ENCODE data around the gene ADAMTS14.

Gene ADAMTS14

DNA sequence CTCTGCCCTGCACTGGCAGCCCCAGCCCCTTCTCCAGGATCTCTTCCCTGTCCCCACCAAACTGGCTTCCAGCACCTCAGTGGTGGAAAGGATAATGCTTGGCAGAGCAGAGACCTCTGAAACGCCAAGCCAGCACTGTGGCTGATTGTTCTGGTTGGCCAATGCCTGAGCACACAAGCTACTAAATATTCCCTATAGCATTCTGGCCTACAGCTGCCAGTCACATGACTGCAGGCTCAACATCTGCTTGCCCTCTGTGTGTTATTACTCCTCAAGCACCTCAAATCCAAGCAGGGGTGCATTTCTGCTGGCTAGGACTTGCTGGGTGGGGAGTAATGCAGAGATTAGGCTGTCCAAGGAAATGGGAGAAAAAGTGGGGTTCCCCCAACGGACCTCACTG is 106.8 kb downstream of the ADAMTS14 start:
- Histone ChIP-seq H3K27me3 (replicated peaks; ENCODE audit: control insufficient read depth, insufficient read depth, low read length) (peaks cover 26% of the 10 kb centered on the region), H3K9me3 (ENCODE audit: control insufficient read depth, low read length) (no peaks in the 10 kb centered on the region), H3K4me1 (ENCODE audit: control insufficient read depth, insufficient read depth, low read length) (peaks cover 24% of the 10 kb centered on the region), H3K36me3 (ENCODE audit: control insufficient read depth, insufficient read depth, low read length, severe bottlenecking) (no peaks in the 10 kb centered on the region), H3K9ac (ENCODE audit: low read length) (no peak overlapping the region), H3K4me3 (ENCODE audit: low read length) (no peak overlapping the region)
- DNase-seq (ENCODE audit: low read depth) = no peak

DNA sequence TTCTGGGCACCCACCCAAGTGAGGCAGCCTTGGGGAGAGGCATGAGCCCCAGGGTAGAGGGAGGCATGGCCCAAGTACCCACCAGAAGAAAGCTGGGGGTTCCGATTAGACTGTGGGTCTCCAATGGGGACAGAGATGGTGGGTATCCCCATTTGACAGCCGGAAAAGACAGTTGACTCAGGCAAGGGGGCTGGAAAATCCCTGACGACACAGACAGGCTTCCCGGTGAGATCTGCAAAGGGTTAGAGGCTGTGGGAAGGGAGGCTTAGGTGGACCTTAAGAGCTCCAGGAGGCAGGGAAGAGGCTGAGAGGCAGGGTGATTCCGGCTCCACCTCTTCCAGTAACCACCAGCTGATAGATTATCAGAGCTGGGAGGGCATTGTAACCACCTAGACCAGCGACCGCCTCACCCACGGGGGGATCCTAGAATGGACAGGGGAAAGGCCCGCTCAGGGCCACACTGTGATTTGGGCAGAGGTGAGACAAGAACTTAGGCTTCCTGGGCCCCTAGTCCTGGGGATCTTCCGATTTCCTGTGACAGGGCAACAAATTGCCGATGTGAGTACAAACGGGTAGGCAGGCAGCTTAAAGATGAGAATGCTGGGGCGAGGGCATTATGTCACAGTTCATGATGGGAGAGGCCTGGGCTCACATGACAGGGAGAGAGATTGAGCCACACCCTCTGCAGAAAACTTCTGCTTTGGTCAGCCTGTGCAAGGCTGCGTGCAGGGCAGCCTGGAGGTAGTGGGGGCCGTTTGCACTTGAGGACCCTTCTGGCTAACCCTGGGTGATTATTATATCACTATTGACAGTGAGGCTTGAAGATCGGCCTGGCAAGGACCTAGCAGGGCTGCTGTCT is 107.4 kb downstream of the ADAMTS14 start:
- Histone ChIP-seq H3K36me3 (ENCODE audit: control insufficient read depth, insufficient read depth, low read length, severe bottlenecking) (no peaks in the 10 kb centered on the region), H3K4me3 (ENCODE audit: low read length) (no peak overlapping the region), H3K27me3 (replicated peaks; ENCODE audit: control insufficient read depth, insufficient read depth, low read length) (peaks cover 21% of the 10 kb centered on the region), H3K4me1 (ENCODE audit: control insufficient read depth, insufficient read depth, low read length) (peaks cover 24% of the 10 kb centered on the region), H3K9ac (ENCODE audit: low read length) (peak overlapping the region; percentile 21), H3K9me3 (ENCODE audit: control insufficient read depth, low read length) (no peaks in the 10 kb centered on the region)
- DNase-seq (ENCODE audit: low read depth) = no peak

DNA sequence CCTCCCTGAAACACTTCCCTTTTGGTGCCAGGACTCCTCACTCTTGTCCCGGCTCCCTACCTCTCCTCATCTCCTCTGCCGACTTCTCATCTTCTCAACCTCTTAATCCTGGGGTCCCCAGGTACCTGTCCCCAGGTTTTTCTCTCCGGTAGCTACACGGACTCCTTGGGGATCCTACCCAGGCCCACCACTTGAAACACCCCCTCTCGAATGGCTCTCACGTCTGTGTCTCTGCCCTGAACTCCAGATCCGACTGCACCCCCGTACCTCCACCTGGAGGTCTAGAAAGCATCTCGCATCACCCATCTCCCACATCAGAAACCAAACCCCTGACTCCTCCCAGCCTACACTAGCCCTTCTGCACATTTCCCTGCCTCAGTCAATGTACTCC is 108.1 kb downstream of the ADAMTS14 start:
- H3K4me3 ChIP-seq (ENCODE audit: low read length) = no peak overlapping the region
- DNase-seq (ENCODE audit: low read depth) = no peak
- H3K9me3 ChIP-seq (ENCODE audit: control insufficient read depth, low read length) = no peaks in the 10 kb centered on the region
- H3K36me3 ChIP-seq (ENCODE audit: control insufficient read depth, insufficient read depth, low read length, severe bottlenecking) = no peaks in the 10 kb centered on the region
- peaks cover 15% of the 10 kb centered on the region for H3K27me3 ChIP-seq (replicated peaks; ENCODE audit: control insufficient read depth, insufficient read depth, low read length)
- no peak overlapping the region for H3K9ac ChIP-seq (ENCODE audit: low read length)
- peaks cover 24% of the 10 kb centered on the region for H3K4me1 ChIP-seq (ENCODE audit: control insufficient read depth, insufficient read depth, low read length)

DNA sequence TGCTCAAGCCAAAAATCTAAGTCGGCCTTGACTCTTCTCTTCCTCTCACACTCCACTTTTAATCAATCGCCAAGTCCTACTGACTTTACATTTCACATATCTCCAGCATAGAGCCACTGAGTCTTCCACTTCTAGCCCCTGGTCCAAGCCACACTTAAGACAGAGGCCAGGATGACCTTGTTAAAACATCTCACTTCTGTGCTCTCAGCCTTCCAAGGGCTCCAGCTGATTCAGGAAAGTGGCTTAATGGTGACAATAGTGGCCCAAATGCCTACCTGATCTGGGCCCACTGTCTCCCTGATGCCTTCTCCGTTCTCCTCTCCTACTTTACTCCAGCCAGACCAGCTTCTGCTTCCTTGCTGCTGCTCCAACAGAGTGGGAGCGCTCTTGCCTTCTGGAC is 108.5 kb downstream of the ADAMTS14 start:
- DNase-seq (ENCODE audit: low read depth) = no peak
- H3K27me3 ChIP-seq (replicated peaks; ENCODE audit: control insufficient read depth, insufficient read depth, low read length) = peaks cover 15% of the 10 kb centered on the region
- no peaks in the 10 kb centered on the region for H3K9me3 ChIP-seq (ENCODE audit: control insufficient read depth, low read length)
- H3K4me3 ChIP-seq (ENCODE audit: low read length) = no peak overlapping the region
- H3K4me1 ChIP-seq (ENCODE audit: control insufficient read depth, insufficient read depth, low read length) = peaks cover 24% of the 10 kb centered on the region
- H3K9ac ChIP-seq (ENCODE audit: low read length) = no peak overlapping the region
- no peaks in the 10 kb centered on the region for H3K36me3 ChIP-seq (ENCODE audit: control insufficient read depth, insufficient read depth, low read length, severe bottlenecking)

- Histone ChIP-seq H3K27me3 (replicated peaks; ENCODE audit: control insufficient read depth, insufficient read depth, low read length) (peaks cover 15% of the 10 kb centered on the region), H3K4me1 (ENCODE audit: control insufficient read depth, insufficient read depth, low read length) (peaks cover 24% of the 10 kb centered on the region)
- DNase-seq (ENCODE audit: low read depth) = no peak
These were observed 109.2 kb downstream of the ADAMTS14 start for GRCh38 chr10:70781461-70782051.

DNA sequence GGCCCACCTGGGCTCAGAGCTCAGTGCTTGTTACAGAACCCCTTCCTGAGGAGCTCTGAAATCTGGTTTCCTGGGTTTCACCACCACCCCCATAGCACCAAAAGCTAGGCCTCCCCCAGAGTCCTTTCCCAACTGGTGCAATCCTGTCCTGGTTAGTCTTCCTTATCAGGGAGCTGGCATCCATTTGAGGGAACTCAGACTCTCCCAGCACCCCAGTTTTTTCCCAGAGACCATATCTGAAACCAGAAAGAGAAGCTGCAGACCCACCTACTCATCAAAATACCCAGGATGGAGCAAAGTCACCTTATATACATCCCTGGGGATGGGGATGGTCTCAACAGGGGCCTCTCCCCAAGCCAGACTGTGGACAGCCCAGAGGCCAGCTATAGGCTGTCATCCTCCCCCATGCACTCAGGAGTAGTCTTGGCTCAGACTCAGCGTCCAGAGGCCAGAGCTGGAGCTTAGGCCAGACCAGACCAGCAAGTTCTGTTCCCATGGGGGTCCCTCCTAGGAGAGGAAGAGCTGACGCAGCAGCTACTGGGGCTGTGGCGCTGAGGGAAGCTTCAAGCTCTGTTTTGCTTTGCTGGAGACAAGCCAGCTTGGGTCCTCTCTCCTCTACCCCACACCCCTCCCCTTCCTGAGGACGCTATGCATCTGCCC is 109.9 kb downstream of the ADAMTS14 start:
- Histone ChIP-seq H3K4me3 (ENCODE audit: low read length) (no peak overlapping the region), H3K27me3 (replicated peaks; ENCODE audit: control insufficient read depth, insufficient read depth, low read length) (peaks cover 15% of the 10 kb centered on the region), H3K9me3 (ENCODE audit: control insufficient read depth, low read length) (no peaks in the 10 kb centered on the region), H3K9ac (ENCODE audit: low read length) (no peak overlapping the region), H3K36me3 (ENCODE audit: control insufficient read depth, insufficient read depth, low read length, severe bottlenecking) (no peaks in the 10 kb centered on the region), H3K4me1 (ENCODE audit: control insufficient read depth, insufficient read depth, low read length) (peaks cover 24% of the 10 kb centered on the region)
- DNase-seq (ENCODE audit: low read depth) = no peak

More at GRCh38 chr10:70781461-70782051, 109.2 kb downstream of the ADAMTS14 start:
- Histone ChIP-seq H3K4me3 (ENCODE audit: low read length) (no peak overlapping the region), H3K9ac (ENCODE audit: low read length) (no peak overlapping the region), H3K36me3 (ENCODE audit: control insufficient read depth, insufficient read depth, low read length, severe bottlenecking) (no peaks in the 10 kb centered on the region), H3K9me3 (ENCODE audit: control insufficient read depth, low read length) (no peaks in the 10 kb centered on the region)

- Histone ChIP-seq H3K9me3 (ENCODE audit: control insufficient read depth, low read length) (no peaks in the 10 kb centered on the region), H3K9ac (ENCODE audit: low read length) (no peak overlapping the region), H3K27me3 (replicated peaks; ENCODE audit: control insufficient read depth, insufficient read depth, low read length) (peaks cover 15% of the 10 kb centered on the region), H3K4me3 (ENCODE audit: low read length) (no peak overlapping the region), H3K4me1 (ENCODE audit: control insufficient read depth, insufficient read depth, low read length) (peaks cover 24% of the 10 kb centered on the region), H3K36me3 (ENCODE audit: control insufficient read depth, insufficient read depth, low read length, severe bottlenecking) (no peaks in the 10 kb centered on the region)
- DNase-seq (ENCODE audit: low read depth) = no peak
These were observed 110.7 kb downstream of the ADAMTS14 start for GRCh38 chr10:70782746-70783680.

DNA sequence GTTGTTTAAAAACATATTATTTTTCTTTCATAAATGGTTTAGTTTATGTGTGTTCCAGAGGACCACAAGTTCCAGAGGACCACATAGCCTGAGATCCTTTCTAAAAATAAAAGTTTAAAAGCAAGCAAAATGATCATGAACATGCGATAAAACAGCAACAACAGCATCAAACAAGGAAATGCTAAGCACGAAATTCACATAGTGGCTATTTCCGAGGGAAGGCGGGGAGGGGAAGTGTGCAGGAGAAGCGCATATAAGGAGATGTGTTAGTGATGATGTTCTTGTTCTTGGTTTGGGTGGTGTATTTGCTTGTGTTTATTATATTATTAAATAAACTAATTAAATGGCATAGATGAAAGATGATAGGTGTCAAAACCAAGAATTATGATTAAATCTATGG is 111.7 kb downstream of the ADAMTS14 start:
- no peak for DNase-seq (ENCODE audit: low read depth)
- no peaks in the 10 kb centered on the region for H3K9me3 ChIP-seq (ENCODE audit: control insufficient read depth, low read length)
- H3K4me3 ChIP-seq (ENCODE audit: low read length) = no peak overlapping the region
- H3K4me1 ChIP-seq (ENCODE audit: control insufficient read depth, insufficient read depth, low read length) = peaks cover 21% of the 10 kb centered on the region
- H3K9ac ChIP-seq (ENCODE audit: low read length) = no peak overlapping the region
- peaks cover 12% of the 10 kb centered on the region for H3K27me3 ChIP-seq (replicated peaks; ENCODE audit: control insufficient read depth, insufficient read depth, low read length)
- no peaks in the 10 kb centered on the region for H3K36me3 ChIP-seq (ENCODE audit: control insufficient read depth, insufficient read depth, low read length, severe bottlenecking)

DNA sequence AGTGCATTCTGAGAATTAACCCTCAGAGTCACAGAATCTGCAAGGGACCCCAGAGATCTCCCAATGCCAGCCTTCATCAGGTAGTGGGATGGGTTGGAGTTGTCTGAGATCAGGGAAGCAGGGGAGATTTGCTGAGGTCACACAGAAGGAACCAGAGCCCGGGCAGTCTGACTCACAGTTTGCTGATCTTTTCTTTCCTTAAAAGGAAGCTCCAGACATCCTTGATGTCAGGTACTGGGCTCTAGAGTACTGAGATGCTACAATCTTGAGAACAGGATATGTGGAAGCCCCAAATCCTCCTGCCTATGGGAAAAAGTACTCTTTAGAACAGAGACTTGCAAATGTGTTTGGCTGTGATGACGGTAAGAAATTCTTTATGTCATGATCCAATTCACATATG is 112.2 kb downstream of the ADAMTS14 start:
- no peak for DNase-seq (ENCODE audit: low read depth)
- Histone ChIP-seq H3K27me3 (replicated peaks; ENCODE audit: control insufficient read depth, insufficient read depth, low read length) (peaks cover 12% of the 10 kb centered on the region), H3K9ac (ENCODE audit: low read length) (no peak overlapping the region), H3K4me1 (ENCODE audit: control insufficient read depth, insufficient read depth, low read length) (peaks cover 17% of the 10 kb centered on the region), H3K4me3 (ENCODE audit: low read length) (no peak overlapping the region), H3K36me3 (ENCODE audit: control insufficient read depth, insufficient read depth, low read length, severe bottlenecking) (no peaks in the 10 kb centered on the region), H3K9me3 (ENCODE audit: control insufficient read depth, low read length) (no peaks in the 10 kb centered on the region)

DNA sequence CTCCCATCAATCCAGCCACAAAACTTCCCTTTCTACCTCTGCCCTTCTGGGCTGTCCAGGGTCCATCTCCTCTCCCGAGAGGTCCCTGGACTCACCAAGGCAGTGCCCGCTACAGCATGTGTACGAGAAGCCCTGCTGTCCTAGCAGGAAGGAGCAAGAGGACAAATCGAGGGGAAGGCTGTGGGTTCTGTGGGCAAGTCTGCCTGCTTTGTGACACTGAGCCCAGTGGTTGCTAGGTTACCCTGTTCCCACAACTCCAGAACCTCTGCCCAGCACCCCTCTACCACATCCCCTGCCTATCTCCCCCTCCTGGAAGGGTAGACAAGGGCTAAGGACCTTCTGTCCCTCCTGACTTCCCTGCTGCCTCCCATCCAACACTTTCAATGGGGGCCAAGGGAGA is 112.9 kb downstream of the ADAMTS14 start, which contains the start of gene TBATA:
Gene TBATA, minus strand, starts transcription at position 188 of the 400 bp plus-strand sequence. CDS start 1,998 bp downstream, outside the sequence.
- no peak for DNase-seq (ENCODE audit: low read depth)
- Histone ChIP-seq H3K36me3 (ENCODE audit: control insufficient read depth, insufficient read depth, low read length, severe bottlenecking) (no peaks in the 10 kb centered on the region), H3K4me1 (ENCODE audit: control insufficient read depth, insufficient read depth, low read length) (peaks cover 10% of the 10 kb centered on the region), H3K4me3 (ENCODE audit: low read length) (no peak within 1 kb of the TSS), H3K9me3 (ENCODE audit: control insufficient read depth, low read length) (no peaks in the 10 kb centered on the region), H3K9ac (ENCODE audit: low read length) (no peak within 1 kb of the TSS), H3K27me3 (replicated peaks; ENCODE audit: control insufficient read depth, insufficient read depth, low read length) (peaks cover 12% of the 10 kb centered on the region)

All from adipocyte (in vitro differentiated cells).